ENCODE results near the gene LYRM4. TPM values are rescaled to one million over a fixed set of nuclear protein-coding genes. Genes with fewer than 3 reads are reported as not detected.

Gene LYRM4
- total RNA-seq, 1 experiment from 2014 or later: 42.5 TPM

DNA sequence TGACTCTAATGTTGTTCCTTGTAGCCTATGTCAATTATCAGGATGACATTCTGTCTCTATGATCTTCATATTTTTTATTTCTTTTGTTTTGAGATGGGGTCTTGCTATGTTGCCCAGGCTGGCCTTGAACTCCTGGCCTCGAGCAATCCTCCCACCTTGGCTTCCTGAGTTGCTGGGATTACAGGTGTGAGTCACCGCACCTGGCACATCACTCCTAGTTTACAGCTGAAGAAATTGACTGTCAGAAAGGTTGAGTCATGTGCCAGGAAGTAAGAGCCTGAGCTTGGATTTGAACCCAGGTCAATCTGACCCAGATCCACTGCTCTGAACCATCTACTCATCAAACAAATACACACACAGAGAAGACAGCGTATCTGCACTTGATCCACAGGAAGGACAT is 161.2 kb downstream of the LYRM4 start:
- no peak for DNase-seq (ENCODE audit: low read depth)

DNA sequence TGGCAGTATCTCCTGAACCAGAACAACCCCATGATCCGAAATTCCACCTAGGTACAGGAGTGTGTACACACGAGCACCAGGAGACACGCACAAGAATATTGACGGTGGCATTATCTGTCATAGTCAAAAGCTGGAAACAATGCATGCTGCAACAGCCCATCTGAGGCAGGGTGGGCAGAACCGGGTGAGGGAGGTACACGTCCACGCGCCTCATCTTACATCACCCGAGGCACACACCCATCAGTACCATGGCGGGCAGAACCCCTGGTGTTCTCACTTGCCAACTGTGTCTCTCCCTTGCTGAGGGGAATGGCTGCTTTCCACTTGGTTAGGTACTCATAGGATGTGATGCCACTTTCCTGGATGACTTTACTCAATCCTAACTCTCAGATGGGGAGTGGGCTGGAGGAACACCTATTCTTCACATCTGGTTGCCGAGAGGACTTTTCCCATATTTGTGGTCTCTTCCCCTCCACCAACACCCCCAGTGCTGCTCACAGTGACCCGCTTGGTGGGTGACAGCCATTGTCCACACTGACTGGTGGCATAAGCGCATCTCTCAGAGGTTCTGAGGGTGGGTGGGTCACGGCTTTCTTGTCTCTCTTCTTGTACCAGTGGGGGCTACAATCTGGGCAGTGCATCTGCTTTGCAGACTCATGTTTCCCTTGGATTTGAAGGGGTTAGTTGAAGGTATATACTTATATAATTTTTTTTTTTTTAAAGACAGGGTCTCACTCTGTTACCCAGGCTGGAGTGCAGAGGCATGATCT is 162.1 kb downstream of the LYRM4 start:
- no peak for DNase-seq (ENCODE audit: low read depth)

DNA sequence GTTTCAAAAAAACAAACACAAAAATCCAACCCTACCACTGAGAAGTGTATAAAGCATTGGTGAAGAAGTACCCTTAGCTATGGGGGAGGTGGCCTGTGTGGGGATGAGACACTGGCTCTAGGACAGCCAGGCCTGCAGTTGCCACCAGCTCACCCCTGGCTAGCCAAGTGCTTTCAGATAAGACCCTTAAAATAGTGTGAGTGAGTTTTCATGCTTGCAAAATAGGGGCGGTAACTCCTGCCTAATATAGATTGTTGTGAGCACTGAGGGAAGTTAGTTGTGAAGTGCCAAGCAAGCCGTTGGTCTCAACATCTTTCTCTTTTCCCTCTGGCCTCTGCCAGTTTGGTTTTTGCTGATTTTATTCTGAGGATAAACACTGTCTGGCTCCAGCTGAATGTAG is 164.3 kb downstream of the LYRM4 start:
- no peak for DNase-seq (ENCODE audit: low read depth)

DNA sequence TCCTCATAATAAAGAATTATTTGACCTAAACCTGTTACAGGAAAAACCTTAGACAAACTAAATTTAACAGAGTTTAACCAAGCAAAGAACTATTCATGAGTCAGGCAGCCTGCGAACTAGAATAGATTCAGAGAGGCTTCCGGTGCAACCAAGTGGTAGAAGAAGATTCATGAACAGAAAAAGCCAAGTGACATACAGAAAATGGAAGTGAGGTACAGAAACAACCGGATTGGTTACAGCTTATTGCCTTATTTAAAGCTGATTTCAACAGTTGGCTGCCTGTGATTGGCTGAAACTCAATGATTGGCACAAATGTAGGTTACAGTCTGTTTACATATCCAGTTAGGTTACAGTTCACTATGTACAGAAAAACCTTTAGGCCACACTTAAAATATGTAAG is 165.5 kb downstream of the LYRM4 start:
- peak; percentile 21 for DNase-seq (ENCODE audit: low read depth)

DNA sequence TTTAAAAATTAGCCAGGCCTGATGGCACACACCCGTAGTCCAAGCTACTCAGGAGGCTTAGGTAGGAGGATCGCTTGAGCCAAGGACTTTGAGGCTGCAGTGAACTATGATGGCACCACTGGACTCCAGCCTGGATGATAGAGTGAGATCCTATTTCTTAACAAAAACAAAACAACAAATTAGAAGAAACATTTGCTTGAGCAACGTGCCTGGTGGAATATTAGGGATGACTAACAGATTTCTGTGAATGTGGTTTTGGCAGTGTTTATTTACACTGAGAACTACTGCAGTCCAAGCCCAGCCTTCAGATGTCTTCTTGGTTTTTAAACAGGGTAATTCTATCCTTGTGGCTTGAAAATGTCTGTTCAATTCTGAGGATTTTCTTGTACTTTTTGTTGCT is 166.4 kb downstream of the LYRM4 start:
- peak; percentile 86 for DNase-seq (ENCODE audit: low read depth)

DNA sequence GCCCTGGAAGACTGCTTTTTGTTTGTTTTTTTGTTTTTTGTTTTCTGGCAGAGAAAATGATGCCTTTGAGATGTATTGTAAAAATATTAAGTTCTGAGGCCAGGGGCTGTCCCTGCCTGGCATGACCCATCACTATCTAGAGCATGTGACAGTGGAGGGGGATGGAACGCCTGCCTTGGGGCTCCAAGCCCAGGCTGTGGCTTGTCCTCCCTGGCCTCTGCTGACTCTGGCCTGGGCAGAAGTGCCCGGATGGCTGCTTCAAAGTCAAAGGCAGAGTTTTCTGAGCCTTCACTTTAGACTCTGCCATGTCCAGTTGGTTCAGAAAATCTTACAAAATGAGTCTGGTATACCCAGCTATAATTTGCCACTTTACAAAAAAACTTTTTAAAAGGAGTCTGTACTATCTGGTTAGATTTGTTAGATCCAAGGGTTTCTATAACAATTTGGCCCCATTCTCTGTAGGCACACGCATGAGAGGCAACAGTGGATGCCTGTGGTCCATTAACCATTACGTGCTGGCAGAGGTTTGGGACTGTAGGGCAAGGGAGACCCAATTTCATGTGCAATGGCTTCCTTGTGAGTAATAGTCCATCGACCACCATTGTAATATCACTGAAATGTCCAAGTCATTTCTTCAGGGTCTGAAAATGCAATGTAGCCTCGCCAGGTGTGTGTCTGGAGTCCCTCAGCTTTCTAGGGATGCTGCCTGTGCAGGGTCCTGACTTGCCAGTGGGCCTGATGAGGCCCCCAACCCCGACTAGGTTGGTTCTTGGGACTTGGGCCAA is 167.3 kb downstream of the LYRM4 start:
- peak; percentile 4 for DNase-seq (ENCODE audit: low read depth)

DNA sequence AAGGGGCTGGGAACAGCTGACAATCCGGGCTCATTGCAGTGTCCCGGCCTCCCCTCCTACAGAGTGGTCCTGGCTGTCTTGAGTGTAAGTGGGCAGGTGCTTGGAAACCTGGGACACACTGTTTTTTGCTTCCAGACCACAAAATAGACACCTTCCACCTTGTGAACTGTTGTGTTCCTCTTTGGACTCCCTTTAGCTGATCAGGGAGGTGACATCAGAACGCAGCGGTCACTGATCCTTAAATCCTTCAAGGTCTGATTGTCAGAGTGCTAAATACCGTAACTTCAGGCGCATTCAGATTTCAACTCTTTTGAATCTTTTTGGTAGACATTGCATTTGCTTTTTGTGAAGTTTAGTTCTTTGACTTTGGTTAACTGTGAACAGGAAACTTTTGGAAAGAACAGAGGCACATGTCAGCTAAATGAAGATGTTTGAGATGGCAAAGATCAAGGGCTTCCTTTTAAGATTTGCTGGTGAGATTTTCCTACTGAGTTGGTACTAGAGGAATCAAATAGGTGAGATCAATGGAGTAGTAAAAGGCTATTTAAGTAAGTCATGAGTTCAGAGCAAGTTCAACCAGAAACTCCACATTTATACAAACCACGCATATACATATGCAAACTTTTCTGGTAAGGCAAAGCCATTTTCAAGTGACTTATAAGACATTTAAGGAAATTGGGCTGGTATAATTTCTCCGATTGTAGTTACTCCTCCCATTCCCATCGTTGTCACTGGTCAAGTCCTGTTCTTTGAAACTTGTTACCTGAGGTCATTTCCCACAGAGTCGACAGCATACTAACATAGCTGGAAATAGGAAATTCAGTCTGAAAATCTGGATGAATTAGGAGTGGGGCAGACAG is 169.3 kb downstream of the LYRM4 start:
- DNase-seq (ENCODE audit: low read depth): no peak

DNA sequence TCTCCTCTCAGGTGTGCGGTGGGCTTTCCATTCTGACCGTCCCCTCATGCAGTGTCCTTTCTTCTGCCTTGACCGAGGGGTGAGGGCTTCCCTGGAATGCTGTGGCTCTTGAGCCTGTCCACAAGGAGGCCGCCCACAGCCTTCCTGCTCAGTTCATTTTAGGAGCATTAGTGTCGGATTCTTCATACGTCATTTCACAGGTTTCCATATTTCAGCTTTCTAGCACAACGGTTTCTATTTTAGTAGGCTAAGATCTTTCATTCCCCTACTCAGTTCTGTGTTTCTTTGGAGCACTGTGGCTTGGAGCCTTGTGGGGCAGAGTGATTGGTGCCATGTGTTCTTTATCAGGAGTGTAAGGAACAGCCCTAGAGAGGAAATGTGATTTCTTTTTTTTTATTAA is 170.1 kb downstream of the LYRM4 start:
- no peak for DNase-seq (ENCODE audit: low read depth)

DNA sequence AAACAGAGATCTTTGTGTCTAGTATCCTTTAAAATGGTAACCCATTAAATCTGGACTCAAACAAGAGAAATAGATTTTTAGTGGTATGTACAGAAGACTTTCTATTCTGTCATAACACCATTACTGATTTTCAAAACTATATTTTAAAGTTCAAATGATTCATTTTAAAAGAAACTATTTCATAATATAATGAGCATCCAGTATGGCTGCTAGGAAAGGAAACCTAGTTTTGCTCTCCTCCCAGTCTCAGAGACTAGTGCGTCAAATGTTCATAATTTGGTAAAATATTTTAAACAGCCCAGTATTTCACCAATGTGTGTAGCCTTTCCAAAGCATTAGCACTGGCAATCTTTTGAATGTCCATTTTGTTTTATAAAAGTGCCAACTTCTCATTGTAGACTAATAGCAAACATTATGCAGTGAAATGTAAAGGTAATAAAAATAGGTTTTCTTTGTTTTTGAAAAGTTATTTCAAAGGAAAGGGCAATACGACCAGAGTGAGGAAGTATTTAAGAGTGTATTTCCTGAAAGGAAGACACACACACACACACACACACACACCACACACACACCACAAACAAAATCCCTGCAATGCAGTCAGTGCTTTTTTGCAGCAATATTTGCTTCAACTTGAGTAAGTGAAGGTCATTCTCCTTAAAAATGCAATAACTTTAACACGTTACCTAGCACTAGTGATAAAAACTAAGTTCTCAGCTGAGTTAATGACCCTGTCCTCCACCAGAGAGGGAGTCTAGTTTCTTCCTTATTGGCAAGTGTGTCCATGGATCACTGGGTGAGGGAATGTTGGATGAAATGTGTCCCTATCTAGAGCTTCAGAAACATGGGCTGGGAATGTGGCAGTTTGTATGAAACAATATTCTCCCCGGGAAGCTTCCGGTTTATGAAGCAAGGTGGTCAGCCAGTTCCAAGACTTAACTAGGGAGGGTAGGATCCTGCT is 171.0 kb downstream of the LYRM4 start:
- no peak for DNase-seq (ENCODE audit: low read depth)

DNA sequence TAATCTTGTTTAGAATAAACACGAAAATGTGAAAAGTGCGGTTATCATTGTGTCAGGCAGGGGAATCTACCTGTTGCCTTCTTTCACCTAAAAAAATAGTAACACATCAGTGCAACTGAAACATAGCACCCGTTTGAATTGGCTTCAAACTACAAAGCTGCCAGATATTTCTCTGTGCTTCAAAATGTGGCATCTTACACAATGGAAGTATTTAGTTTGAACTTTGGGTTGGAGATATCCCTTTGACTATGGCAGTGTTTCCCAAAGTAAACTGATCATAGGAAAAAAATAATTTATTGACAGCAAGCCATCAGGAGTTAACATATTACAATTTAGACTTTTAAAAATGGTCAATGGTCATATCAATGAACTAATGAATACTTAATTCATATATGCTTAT is 172.0 kb downstream of the LYRM4 start:
- no peak for DNase-seq (ENCODE audit: low read depth)

DNA sequence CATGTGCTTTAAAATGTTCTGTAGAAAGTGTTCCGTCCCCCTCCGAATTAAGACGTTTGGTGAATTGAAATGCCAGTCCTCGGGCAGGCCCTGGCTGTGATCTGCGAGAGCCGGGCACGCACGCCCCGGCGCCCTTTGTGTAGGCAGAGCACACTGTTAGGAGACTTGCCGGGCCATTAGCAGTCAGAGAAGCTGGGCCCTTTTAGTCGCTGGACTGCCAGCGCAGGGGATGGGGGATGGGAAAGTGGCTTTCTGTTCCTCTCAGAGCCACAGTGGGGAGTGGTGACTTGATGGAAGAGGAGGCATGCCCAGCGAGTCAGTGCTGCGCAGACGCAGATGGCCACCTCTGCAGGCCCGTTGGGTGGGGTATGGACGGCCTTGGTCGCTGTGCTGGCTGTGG is 173.4 kb downstream of the LYRM4 start:
- no peak for DNase-seq (ENCODE audit: low read depth)

DNA sequence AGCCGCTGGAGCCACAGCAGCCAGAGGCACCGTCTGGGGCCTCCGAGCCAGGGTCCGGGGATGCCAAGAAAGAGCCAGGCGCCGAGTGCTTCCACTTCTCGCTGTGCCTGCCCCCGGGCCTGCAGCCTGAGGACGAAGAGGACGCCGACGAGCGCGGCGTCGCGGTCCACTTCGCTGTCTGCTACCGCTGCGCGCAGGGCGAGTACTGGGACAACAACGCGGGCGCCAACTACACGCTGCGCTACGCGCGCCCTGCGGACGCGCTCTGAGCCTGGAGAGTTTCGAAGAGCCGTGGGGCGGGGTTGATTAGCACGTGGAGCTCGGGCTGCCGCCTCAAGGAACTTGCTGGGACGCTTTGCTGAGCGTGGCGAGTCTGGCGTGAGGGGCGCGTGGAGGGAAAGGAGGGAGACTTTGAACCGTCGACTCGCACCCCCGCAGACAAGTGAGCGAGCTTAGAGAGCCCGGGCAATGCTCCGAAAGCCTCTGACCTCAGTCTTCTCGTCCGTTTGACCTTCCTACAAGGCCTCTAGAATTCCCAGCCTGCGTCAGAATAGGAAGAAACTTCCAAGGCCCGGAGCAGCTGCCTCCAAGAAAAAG is 174.4 kb downstream of the LYRM4 start:
- no peak for DNase-seq (ENCODE audit: low read depth)

DNA sequence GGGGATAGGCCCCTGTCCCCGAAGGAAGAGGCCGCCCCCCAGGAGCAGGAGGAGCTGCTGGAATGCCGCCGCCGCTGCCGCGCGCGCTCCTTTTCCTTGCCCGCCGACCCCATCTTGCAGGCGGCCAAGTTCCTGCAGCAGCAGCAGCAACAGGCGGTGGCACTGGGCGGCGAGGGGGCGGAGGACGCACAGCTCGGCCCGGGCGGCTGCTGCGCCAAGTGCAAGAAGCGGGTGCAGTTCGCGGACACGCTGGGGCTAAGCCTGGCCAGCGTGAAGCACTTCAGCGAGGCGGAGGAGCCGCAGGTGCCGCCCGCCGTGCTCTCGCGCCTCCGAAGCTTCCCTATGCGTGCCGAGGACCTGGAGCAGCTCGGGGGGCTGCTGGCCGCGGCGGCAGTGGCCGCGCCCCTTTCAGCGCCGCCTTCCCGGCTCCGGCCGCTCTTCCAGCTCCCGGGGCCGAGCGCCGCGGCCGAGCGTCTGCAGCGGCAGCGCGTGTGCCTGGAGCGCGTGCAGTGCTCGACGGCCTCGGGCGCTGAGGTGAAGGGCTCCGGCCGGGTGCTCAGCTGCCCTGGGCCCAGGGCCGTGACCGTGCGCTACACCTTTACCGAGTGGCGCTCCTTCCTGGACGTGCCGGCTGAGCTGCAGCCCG is 175.0 kb downstream of the LYRM4 start:
- peak; percentile 50 for DNase-seq (ENCODE audit: low read depth)

DNA sequence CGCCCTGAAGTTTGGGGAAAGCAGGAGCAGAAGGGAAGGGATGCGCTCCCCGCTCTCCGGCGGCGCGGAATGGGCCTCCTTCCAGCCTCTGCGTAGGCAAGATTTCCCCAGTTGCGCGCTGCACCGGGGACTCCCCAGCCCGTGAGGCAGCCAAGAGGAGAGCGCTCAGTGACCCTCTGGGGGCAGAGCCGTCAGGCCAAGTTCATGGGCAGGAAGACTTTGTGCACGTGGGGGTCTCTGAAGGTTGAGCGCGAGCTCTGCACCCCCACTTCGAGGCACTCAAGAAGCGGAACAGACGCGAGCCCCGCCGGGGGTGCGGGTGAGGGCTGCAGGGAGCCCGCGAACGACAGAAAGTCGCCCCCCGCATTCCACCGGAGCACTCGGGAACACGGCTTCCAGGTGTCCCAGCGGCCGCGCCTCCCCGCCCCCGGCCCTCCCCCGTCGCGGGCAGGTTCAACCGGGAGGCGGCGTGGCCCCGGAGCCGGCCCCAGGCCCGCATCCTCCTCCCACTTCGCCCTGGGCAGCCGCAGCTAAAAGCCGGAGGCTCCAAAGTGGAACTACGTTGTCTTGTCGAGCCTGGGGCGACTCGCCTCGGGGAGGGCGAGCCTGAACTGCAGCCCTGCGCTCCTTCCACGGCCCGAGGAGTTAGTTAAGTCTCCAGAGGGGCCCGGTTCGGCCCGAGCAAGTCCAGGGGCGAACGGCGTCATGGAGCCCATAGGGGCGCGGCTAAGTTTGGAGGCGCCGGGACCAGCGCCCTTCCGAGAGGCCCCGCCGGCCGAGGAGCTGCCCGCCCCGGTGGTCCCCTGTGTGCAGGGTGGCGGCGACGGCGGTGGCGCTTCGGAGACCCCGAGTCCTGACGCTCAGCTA is 175.7 kb downstream of the LYRM4 start, which contains the start of gene PPP1R3G:
Gene PPP1R3G, plus strand, starts transcription at position 561 of the 867 bp plus-strand sequence. Its CDS starts 145 bp downstream, at position 706.
- DNase-seq (ENCODE audit: low read depth): peak; percentile 47

DNA sequence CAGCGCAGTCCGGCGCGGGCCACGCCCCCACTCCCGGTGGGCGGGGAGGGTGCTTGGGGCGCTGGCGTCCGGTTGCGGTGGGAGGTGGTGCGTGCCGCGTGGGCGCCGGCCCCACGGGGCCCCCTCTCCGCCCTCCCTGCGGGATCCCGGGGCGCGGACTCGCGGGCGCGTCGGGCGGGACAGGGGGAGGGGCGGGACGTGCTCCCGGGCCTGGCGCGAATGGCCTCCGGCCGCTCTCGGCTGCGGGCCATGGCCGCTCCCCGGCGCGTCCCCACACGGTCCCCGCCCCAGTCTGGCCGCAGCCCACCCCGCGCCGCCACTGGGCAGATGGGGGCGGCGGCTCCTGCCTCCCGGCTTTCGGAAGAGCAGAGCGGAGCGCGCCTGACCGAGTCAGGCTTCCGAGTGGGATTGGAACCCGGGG is 176.4 kb downstream of the LYRM4 start:
- DNase-seq (ENCODE audit: low read depth): no peak

DNA sequence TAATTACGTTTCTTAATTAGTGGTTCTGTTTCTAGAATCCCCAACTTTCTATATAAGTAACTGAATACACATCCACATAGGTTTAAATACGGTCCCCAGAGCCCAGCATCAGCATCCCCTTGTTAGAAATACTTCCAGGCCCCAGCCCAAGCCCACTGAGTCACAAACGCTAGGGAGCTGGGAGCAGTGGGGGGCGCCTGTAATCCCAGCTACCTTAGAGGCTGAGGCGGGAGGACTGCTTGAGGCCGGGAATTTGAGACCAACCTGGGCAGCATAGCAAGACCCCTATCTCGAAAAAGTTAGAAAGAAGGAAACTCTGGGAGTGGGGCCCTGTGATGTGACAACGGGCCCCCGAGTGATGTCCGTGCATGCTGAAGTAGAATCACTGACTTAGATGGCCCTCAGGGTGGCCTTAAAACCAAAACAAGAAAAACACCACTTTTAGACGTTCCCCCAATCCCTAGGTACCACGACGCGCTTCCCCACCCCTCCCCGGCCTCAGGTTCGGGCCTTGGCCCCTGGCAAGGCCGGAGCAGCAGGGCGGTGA is 176.9 kb downstream of the LYRM4 start:
- no peak for DNase-seq (ENCODE audit: low read depth)

DNA sequence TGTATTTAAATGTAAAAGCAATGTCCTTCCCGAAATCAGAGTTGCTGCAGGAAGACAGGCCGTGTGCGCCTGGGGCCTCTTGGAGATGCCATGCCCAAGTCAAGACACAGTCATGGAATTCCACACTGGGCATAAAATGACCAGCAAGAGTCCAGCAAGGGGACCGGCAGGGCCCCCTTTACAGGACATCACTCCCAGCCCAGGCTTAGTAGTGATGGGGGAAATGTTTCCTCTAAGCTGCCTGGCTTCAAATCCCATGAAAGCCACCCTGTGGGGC is 177.5 kb downstream of the LYRM4 start:
- peak; percentile 3 for DNase-seq (ENCODE audit: low read depth)

DNA sequence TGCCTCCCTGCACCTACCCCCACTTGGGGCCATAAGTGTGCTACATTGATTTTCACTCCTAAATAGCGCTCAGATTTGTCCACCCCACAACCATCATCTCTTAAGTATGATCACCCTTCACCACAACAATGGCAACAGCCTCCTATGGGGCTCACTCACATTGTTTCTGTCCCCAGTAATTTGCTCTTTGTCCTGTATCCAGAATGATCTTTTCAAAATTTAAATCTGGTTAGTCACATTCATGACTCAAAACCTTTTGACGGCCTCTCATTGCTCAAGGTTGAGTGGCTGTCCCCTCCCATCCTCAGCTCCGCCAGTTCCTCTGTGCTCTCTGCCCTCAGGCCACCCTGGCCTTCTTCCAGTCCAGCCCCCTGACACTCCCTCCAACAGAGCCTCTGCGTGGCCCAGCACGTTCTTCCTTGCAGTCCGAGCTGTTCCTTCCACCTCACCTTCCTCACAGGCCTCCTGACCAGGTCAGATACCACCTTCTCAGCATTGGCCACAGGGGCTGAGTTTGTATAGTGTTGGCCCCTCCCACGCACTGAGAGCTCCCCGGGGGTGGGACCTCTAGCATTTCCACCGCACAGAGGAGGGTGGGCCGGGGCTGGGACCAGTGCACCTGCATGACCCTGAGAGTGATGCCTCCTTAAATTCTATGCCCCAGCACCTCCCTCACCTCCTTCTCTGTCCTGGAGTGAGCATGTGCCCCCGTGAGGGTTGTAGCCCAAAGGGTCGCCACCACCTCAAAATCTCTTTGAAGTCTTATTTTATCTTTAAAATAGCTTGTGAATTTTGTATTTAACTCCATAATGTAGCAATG is 178.1 kb downstream of the LYRM4 start:
- peak; percentile 96 for DNase-seq (ENCODE audit: low read depth)
